ENCODE measurements around the gene MAGI3.

MAGI3 gene

DNA sequence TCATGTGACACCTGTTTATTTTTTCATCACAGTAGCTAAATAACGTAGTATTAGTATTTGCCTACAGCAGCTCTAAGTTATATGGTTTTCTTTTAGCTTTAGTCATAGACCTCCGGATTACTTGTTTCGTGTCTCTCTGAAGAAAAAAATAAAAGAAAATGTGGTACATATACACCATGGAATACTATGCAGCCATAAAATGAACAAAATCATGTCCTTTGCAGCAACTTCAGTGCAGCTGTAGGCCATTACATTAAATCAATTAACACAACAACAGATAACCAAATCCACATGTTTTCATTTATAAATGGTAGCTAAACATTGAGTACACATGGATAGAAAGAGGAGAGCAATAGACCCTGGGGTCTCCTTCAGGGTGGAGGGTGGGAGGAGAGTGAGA is 142.7 kb downstream of the MAGI3 start:
- Histone ChIP-seq H3K23ac (ENCODE audit: low read length) (no peak overlapping the region), H3K36me3 (ENCODE audit: control insufficient read depth in 1 of 2, insufficient read depth in 2 of 2, low read length in 2 of 2) (no peaks in the 10 kb centered on the region), H3K4me1 (ENCODE audit: control insufficient read depth in 1 of 2, insufficient read depth in 2 of 2, low read length in 2 of 2) (peaks cover 2% of the 10 kb centered on the region in 2 experiments), H3K4ac (ENCODE audit: low read depth, low read length) (no peak overlapping the region), H3K79me2 (ENCODE audit: control insufficient read depth, insufficient read depth, low read length, poor library complexity) (peaks cover 2% of the 10 kb centered on the region), H2BK12ac (ENCODE audit: low read length) (no peak overlapping the region), H4K91ac (ENCODE audit: low read depth, low read length) (no peak overlapping the region), H3K4me3 (ENCODE audit: low read depth, low read length) (no peak overlapping the region), H3K79me1 (ENCODE audit: low read length) (peaks cover 3% of the 10 kb centered on the region), H3K9ac (ENCODE audit: low read length) (no peak overlapping the region), H2BK5ac (ENCODE audit: low read depth, low read length, poor library complexity) (no peak overlapping the region), H3K9me3 (ENCODE audit: insufficient read depth, low read depth, low read length) (no peaks in the 10 kb centered on the region), H3K4me2 (ENCODE audit: low read length) (no peak overlapping the region), H4K12ac (ENCODE audit: low read depth, low read length) (no peak overlapping the region), H3K18ac (ENCODE audit: low read length) (no peak overlapping the region), H2BK120ac (ENCODE audit: insufficient read depth, low read length, poor library complexity) (no peak overlapping the region), H2AFZ (ENCODE audit: insufficient read depth, low read length, poor library complexity) (no peak overlapping the region), H3K27ac (ENCODE audit: low read depth, low read length) (no peak overlapping the region), H4K8ac (ENCODE audit: low read depth, low read length) (no peak overlapping the region), H3K27me3 (ENCODE audit: insufficient read depth, low read length) (no peaks in the 10 kb centered on the region), H2AK5ac (ENCODE audit: low read length) (no peak overlapping the region), H3K14ac (ENCODE audit: low read length) (no peak overlapping the region)
- no CpG with 5 or more reads among the region's 3 CpGs for WGBS (ENCODE audit: extremely low coverage, insufficient coverage, insufficient read length)
- DNase-seq: no peak

DNA sequence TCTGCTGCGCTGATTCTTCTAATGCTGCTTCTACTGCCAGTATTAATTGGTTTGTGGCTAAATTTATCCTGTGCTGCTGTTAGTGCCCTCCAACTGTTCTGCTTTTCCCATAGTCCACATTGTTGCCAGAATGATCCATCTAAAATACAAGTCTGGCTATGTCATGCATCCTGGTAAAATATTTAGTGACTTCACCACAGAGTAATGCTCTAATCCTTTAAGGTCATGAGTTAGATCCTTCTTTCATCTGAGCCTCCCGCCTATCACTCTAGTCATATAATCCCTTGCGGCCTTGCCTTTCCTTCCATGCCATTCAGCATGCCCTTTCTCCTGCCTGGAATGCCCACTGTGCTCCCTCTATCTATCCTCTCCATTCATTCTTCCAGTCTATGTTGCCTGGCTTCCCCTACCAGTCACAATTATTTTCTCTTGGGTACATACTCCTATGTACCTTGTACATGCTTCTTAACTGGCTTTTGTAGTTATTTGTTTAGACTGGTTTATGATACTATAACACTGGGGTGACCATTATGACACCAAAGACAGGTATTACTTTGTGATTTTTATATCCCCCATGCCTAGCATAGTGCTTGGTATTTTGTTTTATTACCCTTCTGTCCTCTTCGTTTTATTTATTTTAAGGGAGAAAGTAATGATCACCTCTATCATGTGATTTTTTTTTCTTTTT is 144.0 kb downstream of the MAGI3 start:
- no peak overlapping the region for H3K14ac ChIP-seq (ENCODE audit: low read length)
- peak overlapping the region; percentile 78 for H2BK5ac ChIP-seq (ENCODE audit: low read depth, low read length, poor library complexity)
- H3K4me2 ChIP-seq (ENCODE audit: low read length): no peak overlapping the region
- no peaks in the 10 kb centered on the region for H3K27me3 ChIP-seq (ENCODE audit: insufficient read depth, low read length)
- H4K91ac ChIP-seq (ENCODE audit: low read depth, low read length): no peak overlapping the region
- H3K4me3 ChIP-seq (ENCODE audit: low read depth, low read length): no peak overlapping the region
- DNase-seq: peak; percentile 32 to 68
- WGBS (ENCODE audit: extremely low coverage, insufficient coverage, insufficient read length): no CpG with 5 or more reads among the region's 4 CpGs
- peaks cover 2% of the 10 kb centered on the region for H3K79me2 ChIP-seq (ENCODE audit: control insufficient read depth, insufficient read depth, low read length, poor library complexity)
- no peak overlapping the region for H2AFZ ChIP-seq (ENCODE audit: insufficient read depth, low read length, poor library complexity)
- H2BK120ac ChIP-seq (ENCODE audit: insufficient read depth, low read length, poor library complexity): no peak overlapping the region
- H3K79me1 ChIP-seq (ENCODE audit: low read length): peaks cover 3% of the 10 kb centered on the region
- no peak overlapping the region for H3K9ac ChIP-seq (ENCODE audit: low read length)
- H4K12ac ChIP-seq (ENCODE audit: low read depth, low read length): no peak overlapping the region
- no peaks in the 10 kb centered on the region for H3K36me3 ChIP-seq (ENCODE audit: control insufficient read depth in 1 of 2, insufficient read depth in 2 of 2, low read length in 2 of 2)
- H3K9me3 ChIP-seq (ENCODE audit: insufficient read depth, low read depth, low read length): no peaks in the 10 kb centered on the region
- H3K4me1 ChIP-seq (ENCODE audit: control insufficient read depth in 1 of 2, insufficient read depth in 2 of 2, low read length in 2 of 2): peaks cover 2% of the 10 kb centered on the region in 2 experiments
- H4K8ac ChIP-seq (ENCODE audit: low read depth, low read length): no peak overlapping the region
- H3K23ac ChIP-seq (ENCODE audit: low read length): no peak overlapping the region
- H2BK12ac ChIP-seq (ENCODE audit: low read length): peak overlapping the region; percentile 93
- no peak overlapping the region for H3K27ac ChIP-seq (ENCODE audit: low read depth, low read length)
- no peak overlapping the region for H3K18ac ChIP-seq (ENCODE audit: low read length)
- H2AK5ac ChIP-seq (ENCODE audit: low read length): no peak overlapping the region
- no peak overlapping the region for H3K4ac ChIP-seq (ENCODE audit: low read depth, low read length)

DNA sequence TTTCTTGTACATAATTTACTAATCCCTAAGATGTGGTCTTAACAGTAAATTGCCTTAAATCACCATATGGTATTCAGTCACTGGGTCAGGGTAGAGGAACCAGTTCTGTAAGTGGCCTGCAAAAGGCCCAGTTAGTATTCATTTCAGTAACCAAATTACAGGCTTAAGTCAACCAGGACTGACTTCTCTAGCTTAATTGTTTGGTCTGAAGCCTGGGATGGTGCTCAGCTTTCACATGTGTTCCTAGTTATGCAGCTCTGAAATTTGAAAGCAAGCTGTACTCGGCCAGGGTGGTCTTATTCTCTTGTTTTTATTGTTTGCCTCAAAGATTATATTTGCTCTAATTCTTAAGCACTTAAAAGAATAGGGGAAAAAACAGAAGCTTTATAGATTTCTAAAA is 144.6 kb downstream of the MAGI3 start:
- no peaks in the 10 kb centered on the region for H3K36me3 ChIP-seq (ENCODE audit: control insufficient read depth in 1 of 2, insufficient read depth in 2 of 2, low read length in 2 of 2)
- no peak overlapping the region for H2AK5ac ChIP-seq (ENCODE audit: low read length)
- no peak overlapping the region for H3K23ac ChIP-seq (ENCODE audit: low read length)
- H3K14ac ChIP-seq (ENCODE audit: low read length): no peak overlapping the region
- H3K9me3 ChIP-seq (ENCODE audit: insufficient read depth, low read depth, low read length): no peaks in the 10 kb centered on the region
- no peak overlapping the region for H2BK12ac ChIP-seq (ENCODE audit: low read length)
- H2BK120ac ChIP-seq (ENCODE audit: insufficient read depth, low read length, poor library complexity): no peak overlapping the region
- no peak overlapping the region for H3K4me3 ChIP-seq (ENCODE audit: low read depth, low read length)
- H3K79me2 ChIP-seq (ENCODE audit: control insufficient read depth, insufficient read depth, low read length, poor library complexity): peaks cover 2% of the 10 kb centered on the region
- no peak overlapping the region for H3K18ac ChIP-seq (ENCODE audit: low read length)
- H3K4me2 ChIP-seq (ENCODE audit: low read length): no peak overlapping the region
- no peak overlapping the region for H3K9ac ChIP-seq (ENCODE audit: low read length)
- H3K27me3 ChIP-seq (ENCODE audit: insufficient read depth, low read length): no peaks in the 10 kb centered on the region
- no peak overlapping the region for H4K91ac ChIP-seq (ENCODE audit: low read depth, low read length)
- no peak overlapping the region for H2BK5ac ChIP-seq (ENCODE audit: low read depth, low read length, poor library complexity)
- no peak overlapping the region for H4K12ac ChIP-seq (ENCODE audit: low read depth, low read length)
- H4K8ac ChIP-seq (ENCODE audit: low read depth, low read length): no peak overlapping the region
- H3K27ac ChIP-seq (ENCODE audit: low read depth, low read length): no peak overlapping the region
- no peak overlapping the region for H2AFZ ChIP-seq (ENCODE audit: insufficient read depth, low read length, poor library complexity)
- peaks cover 3% of the 10 kb centered on the region for H3K79me1 ChIP-seq (ENCODE audit: low read length)
- H3K4ac ChIP-seq (ENCODE audit: low read depth, low read length): no peak overlapping the region
- DNase-seq: no peak
- peaks cover 2% of the 10 kb centered on the region in 2 experiments for H3K4me1 ChIP-seq (ENCODE audit: control insufficient read depth in 1 of 2, insufficient read depth in 2 of 2, low read length in 2 of 2)
- WGBS (ENCODE audit: extremely low coverage, insufficient coverage, insufficient read length): no CpG with 5 or more reads among the region's 1 CpG

DNA sequence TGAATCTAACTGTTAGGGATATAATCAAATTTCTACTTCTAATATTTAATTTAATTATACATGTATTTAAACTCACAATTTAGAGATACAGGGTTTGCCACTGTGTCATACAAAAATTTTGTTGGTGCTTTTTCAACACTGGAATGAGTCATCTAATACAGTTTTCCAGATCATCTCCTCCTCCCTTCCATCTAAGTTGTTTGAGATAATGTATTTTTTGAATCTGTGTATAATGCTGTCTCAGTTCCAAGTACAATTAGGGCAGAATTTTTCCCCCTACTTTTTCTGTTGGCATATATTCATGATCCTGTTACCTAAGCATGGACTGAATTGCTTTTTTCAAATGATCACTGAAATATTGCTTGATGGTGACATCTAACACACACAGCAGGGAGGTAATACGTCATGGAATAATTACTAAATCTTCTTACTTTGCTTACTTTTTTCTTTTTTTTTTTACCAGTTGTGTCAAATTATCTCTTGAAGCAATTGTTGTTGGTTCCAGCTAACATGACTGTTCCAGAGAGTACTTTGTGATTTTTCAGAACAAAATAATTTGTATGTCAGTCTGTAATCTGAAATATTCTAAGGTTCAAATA is 146.0 kb downstream of the MAGI3 start:
- WGBS (ENCODE audit: extremely low coverage, insufficient coverage, insufficient read length): no CpG with 5 or more reads among the region's 1 CpG
- Histone ChIP-seq H3K9me3 (ENCODE audit: insufficient read depth, low read depth, low read length) (no peaks in the 10 kb centered on the region), H2AK5ac (ENCODE audit: low read length) (no peak overlapping the region), H2BK12ac (ENCODE audit: low read length) (no peak overlapping the region), H4K12ac (ENCODE audit: low read depth, low read length) (no peak overlapping the region), H4K91ac (ENCODE audit: low read depth, low read length) (no peak overlapping the region), H3K14ac (ENCODE audit: low read length) (no peak overlapping the region), H3K79me2 (ENCODE audit: control insufficient read depth, insufficient read depth, low read length, poor library complexity) (peaks cover 2% of the 10 kb centered on the region), H3K4ac (ENCODE audit: low read depth, low read length) (no peak overlapping the region), H3K27ac (ENCODE audit: low read depth, low read length) (no peak overlapping the region), H3K4me3 (ENCODE audit: low read depth, low read length) (no peak overlapping the region), H2BK120ac (ENCODE audit: insufficient read depth, low read length, poor library complexity) (no peak overlapping the region), H3K27me3 (ENCODE audit: insufficient read depth, low read length) (no peaks in the 10 kb centered on the region), H3K23ac (ENCODE audit: low read length) (no peak overlapping the region), H3K18ac (ENCODE audit: low read length) (no peak overlapping the region), H3K9ac (ENCODE audit: low read length) (no peak overlapping the region), H3K36me3 (ENCODE audit: control insufficient read depth in 1 of 2, insufficient read depth in 2 of 2, low read length in 2 of 2) (no peaks in the 10 kb centered on the region), H3K79me1 (ENCODE audit: low read length) (peaks cover 2% of the 10 kb centered on the region), H3K4me2 (ENCODE audit: low read length) (no peak overlapping the region), H2AFZ (ENCODE audit: insufficient read depth, low read length, poor library complexity) (no peak overlapping the region), H3K4me1 (ENCODE audit: control insufficient read depth in 1 of 2, insufficient read depth in 2 of 2, low read length in 2 of 2) (peaks cover 2% of the 10 kb centered on the region in 2 experiments), H4K8ac (ENCODE audit: low read depth, low read length) (no peak overlapping the region), H2BK5ac (ENCODE audit: low read depth, low read length, poor library complexity) (no peak overlapping the region)
- DNase-seq: no peak

Measured in trophoblast cell (in vitro differentiated cells and primary cell).